ENCODE measurements around the gene REPIN1.

The REPIN1 gene

GRCh38 chr7:150421831-150422230 lies 53.2 kb downstream of the REPIN1 start:
- no peak for DNase-seq (ENCODE audit: low read depth)
- no peak overlapping the region for H3K4me3 ChIP-seq (replicated peaks; ENCODE audit: low read depth, low read length)
- TF ChIP-seq, protein P1, sequence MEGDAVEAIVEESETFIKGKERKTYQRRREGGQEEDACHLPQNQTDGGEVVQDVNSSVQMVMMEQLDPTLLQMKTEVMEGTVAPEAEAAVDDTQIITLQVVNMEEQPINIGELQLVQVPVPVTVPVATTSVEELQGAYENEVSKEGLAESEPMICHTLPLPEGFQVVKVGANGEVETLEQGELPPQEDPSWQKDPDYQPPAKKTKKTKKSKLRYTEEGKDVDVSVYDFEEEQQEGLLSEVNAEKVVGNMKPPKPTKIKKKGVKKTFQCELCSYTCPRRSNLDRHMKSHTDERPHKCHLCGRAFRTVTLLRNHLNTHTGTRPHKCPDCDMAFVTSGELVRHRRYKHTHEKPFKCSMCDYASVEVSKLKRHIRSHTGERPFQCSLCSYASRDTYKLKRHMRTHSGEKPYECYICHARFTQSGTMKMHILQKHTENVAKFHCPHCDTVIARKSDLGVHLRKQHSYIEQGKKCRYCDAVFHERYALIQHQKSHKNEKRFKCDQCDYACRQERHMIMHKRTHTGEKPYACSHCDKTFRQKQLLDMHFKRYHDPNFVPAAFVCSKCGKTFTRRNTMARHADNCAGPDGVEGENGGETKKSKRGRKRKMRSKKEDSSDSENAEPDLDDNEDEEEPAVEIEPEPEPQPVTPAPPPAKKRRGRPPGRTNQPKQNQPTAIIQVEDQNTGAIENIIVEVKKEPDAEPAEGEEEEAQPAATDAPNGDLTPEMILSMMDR (IDR thresholded peaks at IDR 0.05; ENCODE audit: low read length, missing control alignments) = no peak

Measured in fibroblast of pulmonary artery (primary cell).